Mesendoderm (in vitro differentiated cells): Measurements from ENCODE around the gene GLRX5.

Experiments
- DNase-seq: peaks from one replicate; pipeline ENCODE4 v3.0.0; 2013
- H2AK5ac ChIP-seq: 2 replicates; pipeline ENCODE4 v1.6.1; 2013; ENCODE audit warnings: low read length, inconsistent platforms
- H2BK120ac ChIP-seq: 2 replicates; pipeline ENCODE4 v1.6.1; 2013; ENCODE audit warnings: low read depth, mild to moderate bottlenecking, low read length, moderate library complexity, mixed read lengths
- H2BK15ac ChIP-seq: replicated peaks from 2 replicates; pipeline ENCODE4 v1.6.1; 2013; ENCODE audit warnings: low read depth, mild to moderate bottlenecking, moderate library complexity
- H2BK5ac ChIP-seq: 2 replicates; pipeline ENCODE4 v1.6.1; 2013; ENCODE audit warnings: low read length, inconsistent platforms
- H3K18ac ChIP-seq: 2 replicates; pipeline ENCODE4 v1.6.1; 2013; ENCODE audit warnings: mild to moderate bottlenecking, low read length, mixed read lengths
- H3K23ac ChIP-seq: one replicate; pipeline ENCODE4 v1.6.1; 2013; ENCODE audit warnings: low read length
- H3K27ac ChIP-seq: 2 replicates; pipeline ENCODE4 v1.5.1; 2013; ENCODE audit warnings: low read depth, mild to moderate bottlenecking, inconsistent platforms, low read length, moderate library complexity
- H3K27me3 ChIP-seq: 2 replicates; pipeline ENCODE4 v1.6.1; 2013; ENCODE audit warnings: low read length, control low read depth, mild to moderate bottlenecking, inconsistent platforms; ENCODE audit not compliant: insufficient read depth, poor library complexity
- H3K36me3 ChIP-seq: 2 replicates; pipeline ENCODE4 v1.6.1; 2013; ENCODE audit warnings: low read length, inconsistent platforms; ENCODE audit not compliant: control insufficient read depth, insufficient read depth
- H3K4ac ChIP-seq: one replicate; pipeline ENCODE4 v1.6.1; 2013; ENCODE audit warnings: low read depth, mild to moderate bottlenecking, low read length, moderate library complexity
- H3K4me1 ChIP-seq: 2 replicates; pipeline ENCODE4 v1.6.1; 2013; ENCODE audit warnings: low read depth, low read length, inconsistent platforms; ENCODE audit not compliant: control insufficient read depth
- H3K4me2 ChIP-seq: 2 replicates; pipeline ENCODE4 v1.6.1; 2013; ENCODE audit warnings: low read length
- H3K4me3 ChIP-seq: 2 replicates; pipeline ENCODE4 v1.5.1; 2013; ENCODE audit warnings: mild to moderate bottlenecking, low read length
- H3K56ac ChIP-seq: one replicate; pipeline ENCODE4 v1.6.1; 2013; ENCODE audit warnings: low read length
- H3K79me1 ChIP-seq: 2 replicates; pipeline ENCODE4 v1.6.1; 2013; ENCODE audit warnings: low read length, inconsistent platforms
- H3K79me2 ChIP-seq: 2 replicates; pipeline ENCODE4 v1.6.1; 2013; ENCODE audit warnings: mild to moderate bottlenecking, low read length; ENCODE audit not compliant: control insufficient read depth, insufficient read depth
- H3K9ac ChIP-seq: 2 replicates; pipeline ENCODE4 v1.6.1; 2013; ENCODE audit warnings: low read length, inconsistent platforms
- H4K5ac ChIP-seq: one replicate; pipeline ENCODE4 v1.6.1; 2013; ENCODE audit warnings: low read length
- H4K8ac ChIP-seq: one replicate; pipeline ENCODE4 v1.6.1; 2013; ENCODE audit warnings: low read depth, mild to moderate bottlenecking, control low read depth, low read length, moderate library complexity
- WGBS: extraction: QIAGEN DNeasy Blood & Tissue Kit; methylation state at CpG from one replicate; pipeline ENCODE4 v1.1.7; 2013; ENCODE audit warnings: low lambda C conversion rate, missing lambda C conversion rate; ENCODE audit not compliant: insufficient coverage; ENCODE audit errors: extremely low coverage; 5-methylcytosine and 5-hydroxymethylcytosine counted together

GLRX5 gene

GRCh38 chr14:95502381-95502950 is 32.4 kb upstream of the GLRX5 start:
- Histone ChIP-seq H3K4ac (no peak overlapping the region), H2BK15ac (no peak overlapping the region), H2AK5ac (no peak overlapping the region), H3K9ac (no peak overlapping the region), H4K8ac (no peak overlapping the region), H3K27me3 (no peaks in the 10 kb centered on the region), H2BK120ac (no peak overlapping the region), H3K4me3 (no peak overlapping the region), H3K56ac (peak overlapping the region; percentile 17), H3K27ac (no peak overlapping the region), H3K18ac (peak overlapping the region; percentile 29), H4K5ac (no peak overlapping the region), H2BK5ac (no peak overlapping the region), H3K79me2 (no peaks in the 10 kb centered on the region), H3K36me3 (no peaks in the 10 kb centered on the region), H3K4me2 (no peak overlapping the region), H3K79me1 (no peaks in the 10 kb centered on the region), H3K4me1 (no peaks in the 10 kb centered on the region), H3K23ac (no peak overlapping the region)
- DNase-seq: peak; percentile 58
- WGBS: no CpG with 5 or more reads among the region's 14 CpGs

- no peak overlapping the region for H2BK120ac ChIP-seq
- H4K8ac ChIP-seq: no peak overlapping the region
- no peak overlapping the region for H2BK15ac ChIP-seq
- no peak overlapping the region for H3K56ac ChIP-seq
- H4K5ac ChIP-seq: no peak overlapping the region
- H3K27ac ChIP-seq: no peak overlapping the region
- H3K4me1 ChIP-seq: no peaks in the 10 kb centered on the region
- H3K79me1 ChIP-seq: no peaks in the 10 kb centered on the region
- H3K23ac ChIP-seq: no peak overlapping the region
- H3K4me3 ChIP-seq: no peak overlapping the region
- H3K36me3 ChIP-seq: no peaks in the 10 kb centered on the region
- H3K18ac ChIP-seq: no peak overlapping the region
- H3K9ac ChIP-seq: no peak overlapping the region
- no peak overlapping the region for H3K4me2 ChIP-seq
- no peak overlapping the region for H2BK5ac ChIP-seq
- no CpG with 5 or more reads among the region's 8 CpGs for WGBS
- no peak overlapping the region for H2AK5ac ChIP-seq
- H3K4ac ChIP-seq: no peak overlapping the region
- no peak for DNase-seq
- no peaks in the 10 kb centered on the region for H3K79me2 ChIP-seq
- no peaks in the 10 kb centered on the region for H3K27me3 ChIP-seq
Observed at GRCh38 chr14:95503365-95504134, 31.3 kb upstream of the GLRX5 start.

- Histone ChIP-seq H3K9ac (no peak overlapping the region), H2BK120ac (no peak overlapping the region), H3K36me3 (no peaks in the 10 kb centered on the region), H4K8ac (no peak overlapping the region), H3K4me2 (no peak overlapping the region), H3K56ac (no peak overlapping the region), H3K23ac (no peak overlapping the region), H3K4ac (no peak overlapping the region), H2AK5ac (no peak overlapping the region), H3K4me3 (no peak overlapping the region), H3K27ac (no peak overlapping the region), H3K27me3 (no peaks in the 10 kb centered on the region), H2BK5ac (no peak overlapping the region), H3K79me1 (no peaks in the 10 kb centered on the region), H4K5ac (no peak overlapping the region), H3K18ac (no peak overlapping the region), H2BK15ac (no peak overlapping the region), H3K79me2 (no peaks in the 10 kb centered on the region), H3K4me1 (no peaks in the 10 kb centered on the region)
- no CpG with 5 or more reads among the region's 6 CpGs for WGBS
- no peak for DNase-seq
Observed at GRCh38 chr14:95504135-95505029, 30.5 kb upstream of the GLRX5 start.

- Histone ChIP-seq H3K79me1 (no peaks in the 10 kb centered on the region), H2BK5ac (no peak overlapping the region), H4K8ac (no peak overlapping the region), H2AK5ac (no peak overlapping the region), H3K9ac (no peak overlapping the region), H3K56ac (no peak overlapping the region), H3K4me1 (no peaks in the 10 kb centered on the region), H3K4me2 (no peak overlapping the region), H2BK120ac (no peak overlapping the region), H4K5ac (no peak overlapping the region), H3K23ac (no peak overlapping the region), H2BK15ac (no peak overlapping the region), H3K18ac (no peak overlapping the region), H3K4ac (no peak overlapping the region), H3K27ac (no peak overlapping the region), H3K27me3 (no peaks in the 10 kb centered on the region), H3K36me3 (no peaks in the 10 kb centered on the region), H3K79me2 (no peaks in the 10 kb centered on the region), H3K4me3 (no peak overlapping the region)
- no peak for DNase-seq
- WGBS: no CpG with 5 or more reads among the region's 17 CpGs
Observed at GRCh38 chr14:95505030-95505589, 29.7 kb upstream of the GLRX5 start.

- H2BK120ac ChIP-seq: no peak overlapping the region
- H4K8ac ChIP-seq: no peak overlapping the region
- no peak overlapping the region for H3K9ac ChIP-seq
- H3K23ac ChIP-seq: no peak overlapping the region
- no peak overlapping the region for H2BK5ac ChIP-seq
- H3K4ac ChIP-seq: no peak overlapping the region
- H3K79me2 ChIP-seq: no peaks in the 10 kb centered on the region
- no peak overlapping the region for H2AK5ac ChIP-seq
- no peak overlapping the region for H2BK15ac ChIP-seq
- no peaks in the 10 kb centered on the region for H3K79me1 ChIP-seq
- no peaks in the 10 kb centered on the region for H3K4me1 ChIP-seq
- H3K18ac ChIP-seq: no peak overlapping the region
- no peak overlapping the region for H3K4me3 ChIP-seq
- H3K56ac ChIP-seq: no peak overlapping the region
- H3K27ac ChIP-seq: no peak overlapping the region
- no peaks in the 10 kb centered on the region for H3K27me3 ChIP-seq
- H3K4me2 ChIP-seq: no peak overlapping the region
- H4K5ac ChIP-seq: no peak overlapping the region
- no CpG with 5 or more reads among the region's 8 CpGs for WGBS
- H3K36me3 ChIP-seq: no peaks in the 10 kb centered on the region
- peak; percentile 55 for DNase-seq
Observed at GRCh38 chr14:95507174-95507573, 27.7 kb upstream of the GLRX5 start.
